Right ventricle myocardium superior (tissue), 1 donor: ENCODE data around the gene MEGF9. TPM values are rescaled to one million over a fixed set of nuclear protein-coding genes. Genes with fewer than 3 reads are reported as not detected.
A peak's percentile ranks its signal among the peaks of the same experiment; 100 is the strongest.

ENCODE experiments used
- ATAC-seq: fragments of 200-7000 bp; cut with Tn5 transposase; one replicate; pipeline ENCODE4 v1.9.1; 2020; ENCODE audit warnings: mild to moderate bottlenecking; ENCODE audit not compliant: poor library complexity
- DNase-seq: peaks from one replicate; pipeline ENCODE4 v3.0.0-alpha.2; 2020
- intact Hi-C: fragments of 100-400 bp; cut with DNase I; formaldehyde crosslinking; loops from one replicate; pipeline ENCODE4 v1.11.2; 2022
- total RNA-seq: library from RNA; stranded (reverse); fragmentation: NEBNext Ultra II Directional; extraction: Animal tissue kit (Norgen Biotek cat#: 25700); gene quantifications from one replicate; pipeline ENCODE4 v1.2.1, GENCODE V29; 2021
- donor health status: DM: no; HTN: yes; CAD: no; lungs with severe emphysema.

Gene MEGF9
- total RNA-seq, 1 donor from 2014 or later = 18.2 TPM

GRCh38 chr9:120735415-120736126 is 21.3 kb upstream of the MEGF9 start:
- DNase-seq = peak; percentile 60
- intact Hi-C loops = no loop called here
- peak; percentile 30 for ATAC-seq

- intact Hi-C loops = no loop called here
- DNase-seq = no peak
- peak; percentile 26 for ATAC-seq
Observed at GRCh38 chr9:120734607-120735410, 20.5 kb upstream of the MEGF9 start.

DNA sequence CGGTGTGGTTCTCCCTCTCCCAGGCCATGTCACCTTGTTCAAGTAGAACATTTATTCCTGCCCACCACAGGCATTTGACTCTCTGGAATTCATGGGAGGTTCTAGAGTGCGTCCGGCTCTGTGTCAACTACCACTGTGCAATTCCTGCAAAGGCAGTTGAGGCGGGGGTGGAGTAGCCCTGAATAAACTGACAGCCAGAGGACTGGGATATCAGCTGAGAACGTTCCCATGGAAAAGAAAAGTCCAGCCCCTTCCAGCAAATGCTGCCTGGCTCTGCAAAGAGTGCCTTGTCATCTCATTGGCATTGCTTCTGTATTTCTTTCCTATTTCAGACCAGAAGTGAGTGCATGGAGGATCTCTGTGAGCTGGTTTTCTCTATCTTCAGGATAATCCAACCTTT is 18.9 kb upstream of the MEGF9 start:
- intact Hi-C loops = no loop called here
- ATAC-seq (peak; percentile 58), DNase-seq (no peak)

- ATAC-seq (peak; percentile 85), DNase-seq (peak; percentile 73)
- intact Hi-C loops = no loop called here
Observed at GRCh38 chr9:120730654-120731514, 16.6 kb upstream of the MEGF9 start.

DNA sequence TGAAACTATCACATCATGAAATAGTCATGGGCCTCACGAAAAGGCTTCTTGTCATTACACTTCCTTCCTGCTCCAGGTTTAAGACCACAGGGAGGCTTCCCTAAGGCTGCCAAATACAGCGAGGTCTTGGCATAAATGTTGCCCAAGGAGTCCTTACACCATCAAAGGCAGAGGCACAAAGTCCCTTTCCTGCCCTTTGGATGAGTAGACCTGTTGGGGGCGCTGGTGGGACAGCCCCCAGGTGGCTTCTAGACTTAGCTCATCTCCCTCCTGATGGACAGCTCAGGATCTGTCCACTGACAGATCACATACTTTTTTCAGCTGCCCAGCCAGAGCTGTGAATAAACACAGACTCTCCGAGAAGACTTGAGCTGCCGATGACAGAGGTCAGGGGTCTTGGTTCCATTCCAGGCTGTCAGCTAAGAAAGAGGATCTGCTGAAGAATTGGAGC is 15.5 kb upstream of the MEGF9 start:
- ATAC-seq (no peak), DNase-seq (no peak)
- intact Hi-C loops = no loop called here

DNA sequence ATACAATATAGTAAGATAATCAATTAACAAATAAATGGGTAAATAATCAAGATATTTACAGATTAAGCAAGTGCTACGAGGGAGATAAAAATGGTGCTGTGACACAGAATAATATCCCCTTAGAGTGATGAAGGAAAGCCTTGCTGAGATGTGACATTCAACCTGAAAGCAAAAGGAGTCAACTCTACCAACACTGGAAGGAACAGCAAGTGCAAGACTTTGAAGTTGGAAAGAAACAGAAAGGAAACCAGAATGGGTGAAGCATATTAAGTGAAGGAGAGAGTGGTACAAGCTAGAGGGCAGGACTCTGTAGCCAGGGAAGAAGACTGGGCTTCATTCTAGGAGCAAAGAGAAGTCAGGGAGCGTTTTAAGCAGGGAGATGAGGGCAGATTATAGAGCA is 12.2 kb upstream of the MEGF9 start:
- ATAC-seq (no peak), DNase-seq (no peak)
- intact Hi-C loops = no loop called here

GRCh38 chr9:120725907-120726306 is 11.6 kb upstream of the MEGF9 start:
- intact Hi-C loops = no loop called here
- DNase-seq (no peak), ATAC-seq (no peak)

DNA sequence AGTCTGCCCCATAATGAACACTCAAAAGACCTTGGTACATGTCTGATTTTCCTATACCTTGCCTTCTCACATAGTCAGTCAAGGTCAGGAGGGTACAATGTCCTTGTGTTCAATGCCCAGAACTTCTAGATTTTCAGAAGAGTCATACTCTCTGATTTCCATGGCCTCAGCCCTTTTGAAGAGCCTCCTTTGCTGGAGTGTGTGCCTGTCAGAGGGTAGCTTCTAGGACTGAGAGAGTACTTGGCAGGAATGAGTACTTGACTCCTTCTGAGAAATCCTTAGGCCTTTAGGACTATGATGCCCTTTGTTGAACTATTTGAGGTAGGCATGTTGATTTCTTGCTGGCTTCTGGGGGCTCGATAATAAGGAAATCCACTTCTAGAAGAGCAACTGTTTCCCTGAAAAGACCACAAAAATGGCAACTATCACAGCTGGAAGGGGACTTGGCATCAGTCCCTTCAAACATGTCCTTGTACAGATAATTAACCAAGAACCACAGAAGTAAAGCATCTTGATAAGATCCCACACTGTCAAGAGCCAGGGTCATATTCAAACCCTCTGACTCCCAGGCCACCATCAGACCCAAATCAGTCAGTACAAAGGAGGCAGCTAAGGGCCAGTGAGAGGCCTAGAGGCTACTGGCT is 10.6 kb upstream of the MEGF9 start:
- intact Hi-C loops = no loop called here
- ATAC-seq = no peak
- DNase-seq = no peak

DNA sequence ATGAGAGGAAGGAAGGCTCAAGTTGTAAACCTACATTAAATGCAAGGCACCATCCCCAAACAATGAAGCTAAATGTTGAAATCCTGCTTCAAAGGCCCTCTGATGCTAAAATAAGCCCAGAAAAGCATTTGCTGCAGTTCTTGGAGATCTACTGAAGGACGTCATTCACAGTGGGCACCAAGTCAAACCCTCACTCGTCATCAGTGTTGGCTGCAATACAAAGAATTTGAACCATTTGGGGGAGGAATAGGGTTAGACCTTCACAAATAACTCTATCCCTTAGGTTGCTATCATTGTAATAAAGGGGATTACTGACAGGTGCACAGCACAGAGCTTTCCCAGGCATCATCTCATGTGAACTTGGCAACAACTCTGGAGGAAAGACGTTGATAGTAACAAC is 9.3 kb upstream of the MEGF9 start:
- no peak for DNase-seq
- peak; percentile 57 for ATAC-seq
- intact Hi-C loops = no loop called here

DNA sequence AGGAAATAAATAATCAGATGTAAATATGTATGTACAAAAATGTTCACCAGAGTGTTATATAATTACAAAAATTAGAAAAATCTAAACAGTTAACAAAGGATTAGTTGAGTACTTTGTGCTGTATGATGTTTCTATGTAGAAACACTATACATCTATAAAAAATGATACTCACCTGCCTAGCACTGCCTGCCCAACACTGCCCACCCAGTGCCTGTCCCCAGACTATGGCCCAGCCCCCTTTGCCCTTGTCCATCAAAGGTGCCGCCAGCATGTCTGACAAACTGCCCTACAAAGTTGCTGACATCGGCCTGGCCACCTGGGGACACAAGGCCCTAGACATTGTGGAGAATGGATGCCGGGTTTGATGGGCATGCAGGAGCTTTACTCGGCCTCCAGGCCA is 6.1 kb upstream of the MEGF9 start:
- intact Hi-C loops = no loop called here
- no peak for DNase-seq
- ATAC-seq = no peak

- DNase-seq (no peak), ATAC-seq (no peak)
- intact Hi-C loops = loop anchor here (10.0 kb wide), 1 partner anchor 94 kb away; no protein-coding TSS in a partner anchor
Observed at GRCh38 chr9:120718316-120718715, 4.0 kb upstream of the MEGF9 start.

DNA sequence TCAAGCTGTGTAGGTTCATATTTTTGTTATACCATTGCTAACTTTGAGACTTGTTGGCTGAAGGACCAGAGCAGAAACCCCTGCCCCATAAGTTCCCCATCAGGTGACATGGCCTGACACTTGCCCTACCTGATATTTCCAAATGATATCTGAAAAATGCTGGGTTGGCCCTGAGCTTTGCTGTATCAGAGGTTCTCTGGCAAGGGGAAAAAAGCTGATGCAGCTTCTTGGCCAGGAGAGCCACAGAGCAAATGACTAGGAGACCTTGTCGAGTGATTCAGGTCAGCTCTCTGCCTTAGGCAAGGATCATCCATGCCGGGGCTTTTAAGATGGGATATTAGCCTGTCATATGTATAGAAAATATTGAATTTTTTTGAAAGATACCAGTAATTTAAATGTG is 2.9 kb upstream of the MEGF9 start:
- intact Hi-C loops = loop anchor here (10.0 kb wide), 1 partner anchor 92 kb away; no protein-coding TSS in a partner anchor
- DNase-seq (no peak), ATAC-seq (no peak)

DNA sequence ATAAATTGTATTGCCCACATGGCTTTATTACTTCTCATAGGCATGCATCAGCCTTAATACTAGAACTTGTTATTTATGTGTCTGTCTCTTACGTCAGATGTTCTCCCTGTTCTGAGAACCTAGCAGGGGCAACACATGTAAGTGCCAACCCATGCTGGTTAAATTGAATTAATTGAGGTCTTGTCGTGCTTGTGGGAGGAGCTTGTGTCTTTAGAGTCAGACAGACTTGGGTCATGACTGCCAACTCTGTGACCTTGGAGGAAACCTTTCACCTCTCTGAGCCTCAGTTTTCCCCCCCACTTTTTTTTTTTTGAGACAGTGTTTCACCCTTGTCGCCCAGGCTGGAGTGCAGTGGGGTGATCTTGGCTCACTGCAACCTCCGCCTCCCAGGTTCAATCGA is 2.2 kb upstream of the MEGF9 start:
- DNase-seq (no peak), ATAC-seq (no peak)
- intact Hi-C loops = loop anchor here (10.0 kb wide), 1 partner anchor 92 kb away; no protein-coding TSS in a partner anchor

DNA sequence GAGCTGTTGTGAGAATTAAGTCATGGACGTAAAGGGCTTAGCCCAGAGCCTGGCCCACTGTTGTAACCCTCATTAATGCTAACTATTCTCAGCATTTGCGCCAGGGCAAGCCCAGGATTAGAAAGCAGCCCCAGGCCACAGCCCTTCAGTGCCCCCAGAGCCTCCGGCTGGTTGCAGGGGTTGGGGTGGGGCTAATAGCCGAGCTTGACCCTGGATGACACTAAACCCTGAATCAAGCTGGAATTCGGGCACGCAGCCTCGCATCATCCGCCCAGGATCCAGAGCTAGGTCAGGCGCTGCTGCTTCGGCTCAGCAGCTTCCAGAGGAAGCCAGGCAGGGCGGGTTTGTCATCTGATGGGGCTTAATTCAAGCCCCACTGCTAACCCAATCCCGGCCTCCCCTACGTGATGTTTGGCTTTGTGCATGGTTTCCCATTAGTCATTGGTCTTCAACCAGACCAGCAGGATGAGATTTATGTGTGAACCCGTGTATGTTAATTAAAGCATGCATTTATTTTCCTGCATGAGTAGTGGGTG is 1.2 kb upstream of the MEGF9 start:
- DNase-seq (peak; percentile 68), ATAC-seq (peak; percentile 7)
- intact Hi-C loops = loop anchor here (10.0 kb wide), 1 partner anchor 91 kb away; no protein-coding TSS in a partner anchor

GRCh38 chr9:120714846-120715388 is 647 bp upstream of the MEGF9 start:
- DNase-seq (no peak), ATAC-seq (peak; percentile 6)
- intact Hi-C loops = loop anchor here (10.0 kb wide), 1 partner anchor 90 kb away; no protein-coding TSS in a partner anchor

GRCh38 chr9:120713257-120714087 is 798 bp downstream of the MEGF9 start:
- no peak for ATAC-seq
- DNase-seq = peak; percentile 62
- intact Hi-C loops = loop anchor here (10.0 kb wide), 1 partner anchor 89 kb away; no protein-coding TSS in a partner anchor

- intact Hi-C loops = loop anchor here (10.0 kb wide), 1 partner anchor 88 kb away; no protein-coding TSS in a partner anchor
- ATAC-seq = no peak
- no peak for DNase-seq
Observed at GRCh38 chr9:120712539-120713031, 1.7 kb downstream of the MEGF9 start.
